Common myeloid progenitor, CD34-positive (primary cell): ENCODE data around the gene MPP3.
A peak's percentile ranks its signal among the peaks of the same experiment; 100 is the strongest.
"Not testable (repeated sequence)": the region's sequence is repeated elsewhere in the genome, so short reads cannot be mapped to it uniquely, and the experiment has no call there.

Source experiments
- CTCF ChIA-PET: fragments of 350-600 bp; sonication (Branson Sonifier 250); formaldehyde crosslinking; loops from one replicate; lab custom pipeline; 2021; ENCODE audit warnings: antibody characterized with exemption; lab: Charles Lee
- POLR2A ChIA-PET: fragments of 350-600 bp; sonication (Branson Sonifier 250); formaldehyde crosslinking; loops from one replicate; lab custom pipeline; 2021; ENCODE audit warnings: antibody characterized with exemption; lab: Charles Lee
- DNase-seq, 3 donors: peaks; one replicate each; pipeline versions ENCODE4 v3.0.0 to v3.0.0-alpha.2; 2013
- H3K27ac ChIP-seq, 2 experiments: 1 replicate in 1 of 2; 2 replicates in 1 of 2; pipeline ENCODE4 v1.7.0; 2013; ENCODE audit warnings: inconsistent platforms in 2 of 2, low read length in 2 of 2, mild to moderate bottlenecking in 2 of 2, low read depth in 1 of 2, moderate library complexity in 1 of 2; ENCODE audit not compliant: severe bottlenecking in 2 of 2, insufficient read depth in 1 of 2, poor library complexity in 1 of 2
- H3K27me3 ChIP-seq, 5 experiments: replicated peaks in 2 of 5; 1 replicate in 3 of 5; 2 replicates in 2 of 5; pipeline versions ENCODE4 v1.6.1 to v1.7.0; 2013; ENCODE audit warnings: low read length in 4 of 5, mild to moderate bottlenecking in 2 of 5, moderate library complexity in 2 of 5, inconsistent platforms in 1 of 5; ENCODE audit not compliant: insufficient read depth in 5 of 5, control insufficient read depth in 4 of 5
- H3K36me3 ChIP-seq, 4 experiments: 1 replicate in 2 of 4; 2 replicates in 2 of 4; pipeline versions ENCODE4 v1.6.1 to v1.7.0; 2013; ENCODE audit warnings: low read length in 3 of 4, control low read depth in 1 of 4, mild to moderate bottlenecking in 1 of 4; ENCODE audit not compliant: control insufficient read depth in 4 of 4, insufficient read depth in 4 of 4
- H3K4me1 ChIP-seq, 4 experiments: 1 replicate in 3 of 4; 2 replicates in 1 of 4; pipeline versions ENCODE4 v1.6.1 to v1.7.1; 2013; ENCODE audit warnings: low read length in 3 of 4, mild to moderate bottlenecking in 3 of 4, control low read depth in 1 of 4, inconsistent platforms in 1 of 4, moderate library complexity in 1 of 4; ENCODE audit not compliant: control insufficient read depth in 4 of 4, insufficient read depth in 4 of 4; ENCODE audit errors: control extremely low read depth in 1 of 4
- H3K4me3 ChIP-seq, 7 experiments: 1 replicate in 4 of 7; 2 replicates in 3 of 7; pipeline versions ENCODE4 v1.5.1 to v1.7.0; 2013; ENCODE audit warnings: mild to moderate bottlenecking in 7 of 7, low read length in 6 of 7, moderate library complexity in 6 of 7, inconsistent platforms in 2 of 7, low read depth in 2 of 7, control low read depth in 1 of 7; ENCODE audit not compliant: insufficient read depth in 4 of 7, control insufficient read depth in 1 of 7; ENCODE audit errors: extremely low read depth in 1 of 7
- H3K9me3 ChIP-seq, 5 experiments: 1 replicate in 4 of 5; 2 replicates in 1 of 5; pipeline versions ENCODE4 v1.6.1 to v1.7.1; 2013; ENCODE audit warnings: low read length in 4 of 5, mild to moderate bottlenecking in 2 of 5, inconsistent platforms in 1 of 5, low read depth in 1 of 5, moderate library complexity in 1 of 5; ENCODE audit not compliant: control insufficient read depth in 4 of 5, insufficient read depth in 2 of 5; ENCODE audit errors: control extremely low read depth in 1 of 5
- WGBS: methylation state at CpG from one replicate; pipeline ENCODE4 v1.1.5; 2013; ENCODE audit not compliant: insufficient coverage; 5-methylcytosine and 5-hydroxymethylcytosine counted together

The MPP3 gene

DNA sequence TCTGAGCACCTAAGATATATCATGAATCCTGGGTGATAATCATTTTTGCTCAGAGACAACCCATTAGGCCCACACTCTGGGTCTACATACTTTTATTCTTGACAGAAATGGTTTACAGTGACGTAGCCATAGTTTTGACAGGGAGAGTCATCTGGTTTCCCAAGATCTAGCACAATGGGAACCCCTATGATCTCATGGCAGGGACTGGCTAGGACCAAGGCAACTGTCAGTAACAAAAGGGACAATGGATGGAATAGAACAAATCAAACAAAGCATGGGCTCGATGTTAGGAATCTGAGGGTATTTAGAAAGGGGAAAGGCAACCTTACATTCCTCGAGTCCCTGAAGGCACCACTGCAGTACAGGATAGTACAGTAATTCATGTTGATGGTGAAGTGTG is 32.2 kb downstream of the MPP3 start:
- Histone ChIP-seq H3K9me3 (no peaks in the 10 kb centered on the region), H3K27ac (no peak overlapping the region), H3K4me3 (no peak overlapping the region), H3K27me3 (no peaks in the 10 kb centered on the region), H3K4me1 (peaks cover 0 to 5% (median 0%) of the 10 kb centered on the region in 4 experiments), H3K36me3 (no peaks in the 10 kb centered on the region)
- 100% methylated on average over 3 of the region's 3 CpGs for WGBS
- ChIA-PET POLR2A (no interaction called here), CTCF (interaction anchor here (1.2 kb wide), 1 partner anchor 17 kb away, joined by 4 read pairs; no protein-coding TSS in a partner anchor)
- DNase-seq: no peak

DNA sequence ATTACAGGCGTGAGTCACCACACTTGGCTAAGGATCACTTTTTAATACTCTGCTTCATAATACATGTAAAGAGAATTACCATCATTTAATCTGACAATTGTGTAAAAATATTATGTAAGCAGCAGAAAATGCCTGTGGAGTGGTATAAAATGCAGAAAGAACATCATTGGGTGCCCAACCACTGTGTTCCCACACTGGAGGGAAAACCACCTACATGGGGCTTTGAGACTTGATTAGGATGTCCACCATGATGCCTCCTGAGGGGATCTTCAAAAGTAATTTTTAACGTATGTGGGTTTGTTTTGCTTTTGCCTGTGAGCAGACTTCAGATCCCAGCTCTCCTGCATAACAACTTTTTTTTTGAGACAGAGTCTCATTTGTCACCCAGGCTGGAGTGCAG is 33.9 kb downstream of the MPP3 start:
- ChIA-PET CTCF (interaction anchor here (0.7 to 1.2 kb wide), 3 partner anchors 47 to 105 kb away, joined by 3 read pairs; no protein-coding TSS in a partner anchor), POLR2A (no interaction called here)

DNA sequence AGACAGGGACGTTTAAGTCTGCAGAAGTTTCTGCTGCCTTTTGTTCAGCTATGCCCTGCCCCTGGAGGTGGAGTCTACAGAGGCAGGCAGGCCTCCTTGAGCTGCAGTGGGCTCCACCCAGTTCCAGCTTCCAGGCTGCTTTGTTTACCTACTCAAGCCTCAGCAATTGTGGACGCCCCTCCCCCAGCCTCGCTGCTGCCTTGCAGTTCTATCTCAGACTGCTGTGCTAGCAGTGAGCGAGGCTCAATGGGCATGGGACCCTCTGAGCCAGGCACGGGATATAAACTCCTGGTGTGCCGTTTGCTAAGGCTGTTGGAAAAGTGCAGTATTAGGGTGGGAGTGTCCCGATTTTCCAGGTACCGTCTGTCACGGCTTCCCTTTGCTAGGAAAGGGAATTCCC is 34.9 kb downstream of the MPP3 start:
- 94% methylated on average over 5 of the region's 9 CpGs for WGBS
- H3K9me3 ChIP-seq, DNase-seq, H3K4me3 ChIP-seq, POLR2A ChIA-PET, H3K36me3 ChIP-seq, H3K4me1 ChIP-seq, H3K27me3 ChIP-seq, H3K27ac ChIP-seq: not testable (repeated sequence)
- CTCF ChIA-PET: interaction anchor here (1.2 kb wide), 1 partner anchor 48 kb away, joined by 3 read pairs; no protein-coding TSS in a partner anchor

More for the DNA sequence above, 33.9 kb downstream of the MPP3 start:
- Histone ChIP-seq H3K27me3 (no peaks in the 10 kb centered on the region), H3K36me3 (no peaks in the 10 kb centered on the region), H3K27ac (no peak overlapping the region), H3K4me3 (no peak overlapping the region), H3K9me3 (no peaks in the 10 kb centered on the region), H3K4me1 (peaks cover 0 to 5% (median 0%) of the 10 kb centered on the region in 4 experiments)
- WGBS: 100% methylated on average over 1 of the region's 2 CpGs
- DNase-seq: no peak

DNA sequence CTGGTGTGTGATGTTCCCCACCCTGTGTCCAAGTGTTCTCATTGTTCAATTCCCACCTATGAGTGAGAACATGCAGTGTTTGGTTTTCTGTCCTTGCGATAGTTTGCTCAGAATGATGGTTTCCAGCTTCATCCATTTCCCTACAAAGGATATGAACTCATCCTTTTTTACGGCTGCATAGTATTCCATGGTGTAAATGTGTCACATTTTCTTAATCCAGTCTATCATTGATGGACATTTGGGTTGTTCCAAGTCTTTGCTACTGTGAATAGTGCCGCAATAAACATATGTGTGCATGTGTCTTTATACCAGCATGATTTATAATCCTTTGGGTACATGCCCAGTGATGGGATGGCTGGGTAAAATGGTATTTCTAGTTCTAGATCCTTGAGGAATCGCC is 40.3 kb downstream of the MPP3 start:
- H3K27ac ChIP-seq, H3K4me1 ChIP-seq, H3K27me3 ChIP-seq, CTCF ChIA-PET, H3K9me3 ChIP-seq, POLR2A ChIA-PET, H3K36me3 ChIP-seq, H3K4me3 ChIP-seq, DNase-seq: not testable (repeated sequence)
- WGBS: no CpG with 5 or more reads among the region's 4 CpGs

DNA sequence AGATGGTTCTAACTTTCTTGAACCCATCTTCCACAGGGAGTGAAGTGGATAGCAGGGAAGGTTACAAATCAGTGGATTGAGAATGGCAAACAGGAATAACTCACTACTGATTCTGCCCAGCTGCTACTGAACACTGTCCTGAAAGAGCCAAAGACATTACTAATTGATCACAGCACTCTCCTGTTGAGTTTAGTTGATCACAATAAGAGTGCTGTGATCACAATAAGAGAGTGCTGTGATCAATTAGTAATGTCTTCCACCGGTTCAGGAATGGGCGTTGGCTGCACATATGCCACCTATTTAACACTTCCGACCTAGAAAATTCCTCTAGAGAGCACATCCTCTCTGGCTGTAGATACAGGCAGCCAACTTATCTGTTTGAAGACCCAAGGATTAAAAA is 41.4 kb downstream of the MPP3 start:
- POLR2A ChIA-PET: no interaction called here
- peak in 1 of 3 donors; percentile 34 for DNase-seq
- CTCF ChIA-PET: no interaction called here

DNA sequence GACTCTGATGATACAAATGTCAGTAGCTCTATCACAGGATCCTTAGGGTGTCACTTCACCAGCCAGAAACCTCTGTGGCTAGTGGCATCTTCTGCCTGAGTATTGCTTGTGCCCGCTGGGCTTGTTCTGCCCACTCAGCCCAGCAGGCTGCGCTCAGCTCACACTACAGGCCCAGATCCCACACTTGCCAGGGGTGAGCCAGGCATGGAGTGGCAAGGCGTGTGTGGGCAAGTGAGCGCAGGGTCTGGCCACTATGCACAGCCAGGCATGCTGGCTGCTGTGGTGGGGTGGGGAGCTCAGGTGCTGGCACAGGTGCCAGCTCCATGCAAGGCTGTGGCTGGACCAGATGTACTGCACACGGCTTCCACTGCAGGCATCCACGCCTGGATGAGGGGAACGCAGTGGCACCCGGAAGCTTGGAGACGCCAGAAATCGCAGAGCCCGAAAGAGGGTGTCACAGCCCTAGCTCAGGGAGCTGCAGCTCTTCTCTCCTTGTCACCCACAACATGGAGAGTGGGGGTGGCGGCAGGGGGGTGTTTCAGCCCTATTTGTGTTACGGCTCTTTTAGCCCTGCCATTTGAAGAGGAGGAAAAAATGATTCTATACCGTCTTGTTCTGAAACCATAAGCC is 42.5 kb downstream of the MPP3 start:
- POLR2A ChIA-PET: interaction anchor here (0.7 kb wide), 1 partner anchor 131 kb away, joined by 3 read pairs; no protein-coding TSS in a partner anchor
- DNase-seq: no peak
- Histone ChIP-seq H3K4me3 (no peak overlapping the region), H3K36me3 (no peaks in the 10 kb centered on the region), H3K4me1 (no peaks in the 10 kb centered on the region), H3K27ac (no peak overlapping the region), H3K27me3 (no peaks in the 10 kb centered on the region), H3K9me3 (no peaks in the 10 kb centered on the region)
- WGBS: 86% methylated on average over 13 of the region's 14 CpGs
- CTCF ChIA-PET: interaction anchor here (1.2 kb wide), 1 partner anchor 90 kb away, joined by 4 read pairs; no protein-coding TSS in a partner anchor

More for the DNA sequence above, 41.4 kb downstream of the MPP3 start:
- no peaks in the 10 kb centered on the region for H3K4me1 ChIP-seq
- no peaks in the 10 kb centered on the region for H3K36me3 ChIP-seq
- H3K27ac ChIP-seq: no peak overlapping the region
- H3K9me3 ChIP-seq: no peaks in the 10 kb centered on the region
- H3K27me3 ChIP-seq: no peaks in the 10 kb centered on the region
- H3K4me3 ChIP-seq: no peak overlapping the region
- WGBS: no CpG with 5 or more reads among the region's 3 CpGs

DNA sequence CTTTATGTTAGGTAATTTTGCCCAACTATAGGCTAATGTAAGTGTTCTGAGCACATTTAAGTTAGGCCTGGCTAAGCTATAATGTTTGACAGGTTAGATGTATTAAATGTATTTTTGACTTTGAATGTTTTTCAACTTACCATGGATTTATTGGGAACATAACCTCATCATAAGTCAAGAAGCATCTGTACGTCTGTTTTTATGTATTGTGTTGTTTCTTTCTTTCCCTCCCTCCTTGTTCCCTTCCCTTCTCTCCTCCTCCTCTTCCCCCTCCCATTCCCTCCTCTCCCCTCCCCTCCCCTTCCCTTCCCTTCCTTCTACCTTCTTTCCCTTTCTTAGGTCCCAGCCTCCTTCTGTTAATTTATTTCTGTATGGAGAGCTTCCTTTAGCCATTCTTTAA is 43.5 kb downstream of the MPP3 start:
- WGBS: no CpG with 5 or more reads among the region's 1 CpG
- POLR2A ChIA-PET: interaction anchor here (1.0 kb wide), 1 partner anchor 14 kb away, joined by 3 read pairs; no protein-coding TSS in a partner anchor

More for the DNA sequence above, 43.5 kb downstream of the MPP3 start:
- Histone ChIP-seq H3K27ac (no peak overlapping the region), H3K4me1 (peaks cover 0 to 5% (median 0%) of the 10 kb centered on the region in 4 experiments), H3K9me3 (no peaks in the 10 kb centered on the region), H3K4me3 (no peak overlapping the region), H3K36me3 (no peaks in the 10 kb centered on the region), H3K27me3 (no peaks in the 10 kb centered on the region)
- DNase-seq: no peak
- CTCF ChIA-PET: interaction anchor here (1.2 kb wide), 1 partner anchor 91 kb away, joined by 4 read pairs; no protein-coding TSS in a partner anchor
